PC-3 (cell line): ENCODE results near the gene CCDC34. TPM values are rescaled to one million over a fixed set of nuclear protein-coding genes. Genes with fewer than 3 reads are reported as not detected.
A peak's percentile ranks its signal among the peaks of the same experiment; 100 is the strongest.

Experiments
- ATAC-seq: fragments of 200-7000 bp; cut with Tn5 transposase; 2 replicates; pipeline ENCODE4 v1.9.1; 2020; ENCODE audit warnings: mild to moderate bottlenecking, moderate library complexity
- BruUV-seq: library from RNA; stranded (reverse); fragments of 400-500 nt; replicated peaks from 2 replicates; lab custom pipeline; 2021; lab: Mats Ljungman, UMichigan
- CTCF ChIA-PET: fragments of 300-600 bp; sonication (Branson Sonifier 250); formaldehyde crosslinking; loops from one replicate; lab custom pipeline; 2022; ENCODE audit warnings: antibody characterized with exemption; lab: Charles Lee
- POLR2A ChIA-PET: fragments of 300-600 bp; sonication (Branson Sonifier 250); formaldehyde crosslinking; loops from one replicate; lab custom pipeline; 2022; ENCODE audit warnings: antibody characterized with exemption; ENCODE audit not compliant: unreplicated experiment; lab: Charles Lee
- DNase-seq: peaks from one replicate; pipeline ENCODE4 v3.0.0-alpha.2; 2015
- H2AFZ ChIP-seq: fragments of 300-600 bp; sonication (generic); 2 replicates; pipeline ENCODE4 v1.6.0; 2016; ENCODE audit warnings: antibody characterized with exemption, low read length
- H3F3A ChIP-seq: fragments of 300-600 bp; sonication (generic); one replicate; pipeline ENCODE4 v1.6.0; 2017; ENCODE audit warnings: antibody characterized with exemption, low read length, control low read depth, mild to moderate bottlenecking; ENCODE audit not compliant: unreplicated experiment
- H3K27ac ChIP-seq: fragments of 300-600 bp; sonication (generic); 2 replicates; pipeline ENCODE4 v1.5.1; 2016; ENCODE audit warnings: mild to moderate bottlenecking, low read length
- H3K27me3 ChIP-seq: fragments of 300-600 bp; sonication (generic); 2 replicates; pipeline ENCODE4 v1.6.1; 2016; ENCODE audit warnings: low read length, mixed read lengths
- H3K36me3 ChIP-seq: fragments of 300-600 bp; sonication (generic); 2 replicates; pipeline ENCODE4 v1.6.1; 2016; ENCODE audit warnings: low read depth, mixed run types, low read length, mixed read lengths
- H3K4me1 ChIP-seq: fragments of 300-600 bp; sonication (generic); 2 replicates; pipeline ENCODE4 v1.5.1; 2016; ENCODE audit warnings: low read length; ENCODE audit not compliant: insufficient read depth
- H3K4me2 ChIP-seq: fragments of 300-600 bp; sonication (generic); 2 replicates; pipeline ENCODE4 v1.6.0; 2016; ENCODE audit warnings: low read length
- H3K4me3 ChIP-seq: fragments of 300-600 bp; sonication (generic); 2 replicates; pipeline ENCODE4 v1.5.1; 2016; ENCODE audit warnings: mild to moderate bottlenecking, low read length, mixed read lengths
- H3K79me2 ChIP-seq: fragments of 300-600 bp; sonication (generic); 2 replicates; pipeline ENCODE4 v1.6.1; 2017; ENCODE audit warnings: low read length, mixed read lengths
- H3K9ac ChIP-seq: fragments of 300-600 bp; sonication (generic); 2 replicates; pipeline ENCODE4 v1.6.0; 2016; ENCODE audit warnings: mild to moderate bottlenecking, low read length
- H3K9me2 ChIP-seq: fragments of 300-600 bp; sonication (generic); replicated peaks from 2 replicates; pipeline ENCODE4 v1.6.1; 2016; ENCODE audit warnings: mixed run types, low read length, mixed read lengths
- H3K9me3 ChIP-seq: fragments of 300-600 bp; sonication (generic); 2 replicates; pipeline ENCODE4 v1.6.1; 2016; ENCODE audit warnings: low read length, mixed read lengths
- H4K20me1 ChIP-seq: fragments of 300-600 bp; sonication (generic); 2 replicates; pipeline ENCODE4 v1.6.1; 2016; ENCODE audit warnings: low read length, mixed read lengths
- EZH2 ChIP-seq: fragments of 300-600 bp; sonication (generic); IDR thresholded peaks from one replicate; pipeline ENCODE4 v1.6.1; 2017; ENCODE audit warnings: antibody characterized with exemption, mild to moderate bottlenecking, low read length; ENCODE audit not compliant: unreplicated experiment
- EZH2phosphoT487 ChIP-seq: fragments of 300-600 bp; sonication (generic); IDR thresholded peaks from 2 replicates; pipeline ENCODE4 v1.6.1; 2018; ENCODE audit warnings: mild to moderate bottlenecking, antibody characterized with exemption, low read length, borderline replicate concordance
- intact Hi-C: fragments of 100-400 bp; cut with micrococcal nuclease; formaldehyde crosslinking; loops from 2 replicates; pipeline ENCODE4 v1.9.0; 2023
- total RNA-seq: library from RNA; depleted of rRNA; stranded (reverse); fragments of >200 nt; gene quantifications from 2 replicates; pipeline ENCODE4 v1.2.3, GENCODE V29; 2014
- TF ChIP-seq, protein P1 (sequence below): fragments of 300-600 bp; sonication (generic); conservative IDR thresholded peaks from 2 replicates; pipeline ENCODE4 v1.5.1; 2017; ENCODE audit warnings: antibody characterized with exemption, low read depth, mild to moderate bottlenecking, low read length

Gene CCDC34
- total RNA-seq, 1 experiment from 2014 or later: 11.0 TPM

DNA sequence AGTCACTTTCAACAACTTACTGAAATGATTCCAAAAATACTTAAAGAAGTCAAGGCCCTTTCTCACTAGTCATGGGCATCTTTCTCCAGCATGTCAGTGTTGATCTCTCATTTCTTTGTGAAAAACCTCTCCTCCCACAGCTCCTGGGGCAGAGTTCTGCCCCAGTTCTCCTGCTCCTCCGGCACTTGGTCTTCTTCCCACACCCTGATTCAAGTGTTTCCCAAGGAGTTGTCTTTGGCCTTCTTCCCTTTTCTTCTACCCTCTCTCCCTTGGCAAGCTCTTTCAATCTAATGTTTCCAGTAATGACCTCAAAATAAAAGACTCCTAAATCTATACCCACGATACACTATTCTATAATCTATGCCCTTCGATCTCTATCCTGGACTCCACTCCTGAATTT lies 42.1 kb upstream of the CCDC34 start:
- H3K4me2 ChIP-seq: no peak overlapping the region
- intact Hi-C loops: no loop called here
- no peaks in the 10 kb centered on the region for H4K20me1 ChIP-seq
- DNase-seq (no peak), ATAC-seq (no peak)
- H3K4me3 ChIP-seq: no peak overlapping the region
- no TSS peak for BruUV-seq
- CTCF ChIA-PET: interaction anchor here (0.6 kb wide), 1 partner anchor 60 kb away, joined by 4 read pairs; no protein-coding TSS in a partner anchor
- H3K9ac ChIP-seq: no peak overlapping the region
- H3K27ac ChIP-seq: no peak overlapping the region
- H3F3A ChIP-seq: peaks cover 6% of the 10 kb centered on the region
- POLR2A ChIA-PET: no interaction called here
- no peaks in the 10 kb centered on the region for H3K9me3 ChIP-seq
- H3K79me2 ChIP-seq: no peaks in the 10 kb centered on the region
- H3K4me1 ChIP-seq: peaks cover 27% of the 10 kb centered on the region
- no peaks in the 10 kb centered on the region for H3K27me3 ChIP-seq
- no peak overlapping the region for H2AFZ ChIP-seq
- H3K36me3 ChIP-seq: no peaks in the 10 kb centered on the region
- TF ChIP-seq, protein P1, sequence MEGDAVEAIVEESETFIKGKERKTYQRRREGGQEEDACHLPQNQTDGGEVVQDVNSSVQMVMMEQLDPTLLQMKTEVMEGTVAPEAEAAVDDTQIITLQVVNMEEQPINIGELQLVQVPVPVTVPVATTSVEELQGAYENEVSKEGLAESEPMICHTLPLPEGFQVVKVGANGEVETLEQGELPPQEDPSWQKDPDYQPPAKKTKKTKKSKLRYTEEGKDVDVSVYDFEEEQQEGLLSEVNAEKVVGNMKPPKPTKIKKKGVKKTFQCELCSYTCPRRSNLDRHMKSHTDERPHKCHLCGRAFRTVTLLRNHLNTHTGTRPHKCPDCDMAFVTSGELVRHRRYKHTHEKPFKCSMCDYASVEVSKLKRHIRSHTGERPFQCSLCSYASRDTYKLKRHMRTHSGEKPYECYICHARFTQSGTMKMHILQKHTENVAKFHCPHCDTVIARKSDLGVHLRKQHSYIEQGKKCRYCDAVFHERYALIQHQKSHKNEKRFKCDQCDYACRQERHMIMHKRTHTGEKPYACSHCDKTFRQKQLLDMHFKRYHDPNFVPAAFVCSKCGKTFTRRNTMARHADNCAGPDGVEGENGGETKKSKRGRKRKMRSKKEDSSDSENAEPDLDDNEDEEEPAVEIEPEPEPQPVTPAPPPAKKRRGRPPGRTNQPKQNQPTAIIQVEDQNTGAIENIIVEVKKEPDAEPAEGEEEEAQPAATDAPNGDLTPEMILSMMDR: no peak
- TF ChIP-seq EZH2: no peak
- TF ChIP-seq EZH2phosphoT487: no peak
- no peaks in the 10 kb centered on the region for H3K9me2 ChIP-seq

DNA sequence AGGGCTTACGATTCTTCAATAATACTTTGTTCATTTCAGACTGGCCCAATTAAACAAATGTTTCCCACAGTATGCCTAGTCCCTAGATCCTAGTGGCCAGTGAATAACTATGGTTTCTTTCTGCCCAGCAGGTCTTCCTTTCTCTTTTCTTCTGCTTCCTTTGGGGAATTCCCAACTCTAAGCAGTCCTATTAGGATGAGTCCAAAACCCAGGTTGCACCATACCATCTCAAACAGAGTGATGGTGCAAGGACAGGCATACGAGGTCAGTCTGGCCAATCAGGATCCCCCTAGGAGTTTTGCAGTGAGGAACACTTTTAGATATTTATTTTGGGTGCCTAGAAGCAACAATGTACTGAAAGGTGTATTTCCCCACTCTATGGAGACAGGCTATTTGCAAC lies 41.4 kb upstream of the CCDC34 start:
- no peak for DNase-seq
- H4K20me1 ChIP-seq: no peaks in the 10 kb centered on the region
- H3K27ac ChIP-seq: no peak overlapping the region
- POLR2A ChIA-PET: interaction anchor here (0.6 kb wide), 1 partner anchor 41 kb away, joined by 3 read pairs; no protein-coding TSS in a partner anchor
- H3K4me2 ChIP-seq: no peak overlapping the region
- no peak for ATAC-seq
- H3K36me3 ChIP-seq: no peaks in the 10 kb centered on the region
- TF ChIP-seq EZH2 (no peak), EZH2phosphoT487 (no peak)
- TF ChIP-seq, protein P1: no peak
- H3K9me2 ChIP-seq: no peaks in the 10 kb centered on the region
- peaks cover 27% of the 10 kb centered on the region for H3K4me1 ChIP-seq
- no peak overlapping the region for H3K9ac ChIP-seq
- peaks cover 6% of the 10 kb centered on the region for H3F3A ChIP-seq
- H3K9me3 ChIP-seq: no peaks in the 10 kb centered on the region
- no peaks in the 10 kb centered on the region for H3K79me2 ChIP-seq
- H2AFZ ChIP-seq: no peak overlapping the region
- H3K4me3 ChIP-seq: no peak overlapping the region
- H3K27me3 ChIP-seq: no peaks in the 10 kb centered on the region
- intact Hi-C loops: loop anchor here (5.0 kb wide), 1 partner anchor 197 kb away; no protein-coding TSS in a partner anchor
- no TSS peak for BruUV-seq
- CTCF ChIA-PET: interaction anchor here (0.6 kb wide), 1 partner anchor 60 kb away, joined by 4 read pairs; no protein-coding TSS in a partner anchor

DNA sequence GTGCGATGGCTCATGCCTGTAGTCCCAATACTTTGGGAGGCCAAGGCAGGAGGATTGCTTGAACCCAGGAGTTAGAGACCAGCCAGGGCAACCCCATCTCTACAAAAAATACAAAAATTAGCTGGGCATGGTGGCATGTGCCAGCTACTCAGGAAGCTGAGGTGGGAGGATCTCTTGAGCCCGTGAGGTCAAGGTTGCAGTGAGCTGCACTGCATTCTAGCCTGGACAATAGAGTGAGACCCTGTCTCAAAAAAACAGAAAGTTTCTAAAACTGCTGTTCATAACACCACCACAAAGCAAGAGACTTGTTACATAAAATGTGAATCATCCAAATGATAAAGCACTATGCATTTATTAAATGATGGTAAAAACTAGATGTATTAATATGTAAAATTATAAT lies 40.2 kb upstream of the CCDC34 start:
- Histone ChIP-seq H3K4me2 (no peak overlapping the region), H3K4me3 (no peak overlapping the region), H3K27me3 (no peaks in the 10 kb centered on the region), H3F3A (peaks cover 6% of the 10 kb centered on the region), H3K27ac (peak overlapping the region; percentile 94), H3K36me3 (no peaks in the 10 kb centered on the region), H4K20me1 (no peaks in the 10 kb centered on the region), H3K9ac (no peak overlapping the region), H3K9me3 (no peaks in the 10 kb centered on the region), H3K79me2 (no peaks in the 10 kb centered on the region), H3K4me1 (peaks cover 28% of the 10 kb centered on the region), H2AFZ (no peak overlapping the region), H3K9me2 (no peaks in the 10 kb centered on the region)
- ChIA-PET CTCF (no interaction called here), POLR2A (interaction anchor here (0.6 kb wide), 1 partner anchor 901 kb away, joined by 7 read pairs; no protein-coding TSS in a partner anchor)
- DNase-seq: no peak
- ATAC-seq: no peak
- intact Hi-C loops: loop anchor here (5.0 kb wide), 1 partner anchor 196 kb away; no protein-coding TSS in a partner anchor
- BruUV-seq: no TSS peak
- TF ChIP-seq EZH2phosphoT487 (no peak), EZH2 (no peak)
- TF ChIP-seq, protein P1: no peak
